IMR-90 (cell line): Measurements from ENCODE around the gene ITPR2. TPM values are rescaled to one million over a fixed set of nuclear protein-coding genes. Genes with fewer than 3 reads are reported as not detected.

Experiments used
- ATAC-seq: fragments of 200-7000 bp; cut with Tn5 transposase; 2 replicates; pipeline ENCODE4 v1.9.1; 2020; ENCODE audit warnings: low read depth, mild to moderate bottlenecking, moderate library complexity
- BruUV-seq: library from RNA; stranded (reverse); fragments of 400-500 nt; replicated peaks from 2 replicates; lab custom pipeline; 2021; lab: Mats Ljungman, UMichigan
- CTCF ChIA-PET: fragments of 300-600 bp; formaldehyde crosslinking; extraction: SDS; loops from one replicate; lab custom pipeline; 2021; ENCODE audit warnings: antibody characterized with exemption; lab: Yijun Ruan, JAX
- POLR2A ChIA-PET: fragments of 300-600 bp; sonication (Branson Sonifier 250); formaldehyde crosslinking; loops from one replicate; lab custom pipeline; 2022; ENCODE audit warnings: antibody characterized with exemption; ENCODE audit not compliant: unreplicated experiment; lab: Charles Lee
- DNase-seq: peaks from one replicate; pipeline ENCODE4 v3.0.0; 2013
- H2AFZ ChIP-seq: replicated peaks from 2 replicates; pipeline ENCODE3; 2013; ENCODE audit warnings: low read length, mild to moderate bottlenecking; ENCODE audit not compliant: poor library complexity
- H2AK5ac ChIP-seq: 2 replicates; pipeline ENCODE4 v1.6.1; 2013; ENCODE audit warnings: low read depth, low read length, inconsistent platforms
- H2AK9ac ChIP-seq: replicated peaks from 2 replicates; pipeline ENCODE3; 2013; ENCODE audit warnings: mild to moderate bottlenecking, low read depth, low read length, moderate library complexity; ENCODE audit not compliant: poor library complexity
- H2BK120ac ChIP-seq: 2 replicates; pipeline ENCODE4 v1.6.1; 2013; ENCODE audit warnings: low read depth, low read length, inconsistent platforms
- H2BK15ac ChIP-seq: 3 replicates; pipeline ENCODE4 v1.6.1; 2013; ENCODE audit warnings: low read depth, low read length, inconsistent platforms
- H2BK20ac ChIP-seq: 2 replicates; pipeline ENCODE4 v1.6.1; 2013; ENCODE audit warnings: low read depth, mild to moderate bottlenecking, inconsistent platforms, low read length, moderate library complexity
- H2BK5ac ChIP-seq: 2 replicates; pipeline ENCODE4 v1.6.1; 2013; ENCODE audit warnings: mild to moderate bottlenecking, low read depth, low read length, inconsistent platforms; ENCODE audit not compliant: poor library complexity, severe bottlenecking
- H3K14ac ChIP-seq: replicated peaks from 2 replicates; pipeline ENCODE4 v1.6.1; 2013; ENCODE audit warnings: low read depth, low read length, inconsistent platforms
- H3K18ac ChIP-seq: 2 replicates; pipeline ENCODE4 v1.6.1; 2013; ENCODE audit warnings: low read depth, low read length, control low read depth
- H3K23ac ChIP-seq: 2 replicates; pipeline ENCODE4 v1.6.1; 2013; ENCODE audit warnings: low read depth, low read length, inconsistent platforms
- H3K27ac ChIP-seq: 2 replicates; pipeline ENCODE4 v1.5.1; 2013; ENCODE audit warnings: mild to moderate bottlenecking, control low read depth, low read length; ENCODE audit not compliant: insufficient read depth
- H3K27me3 ChIP-seq: 2 replicates; pipeline ENCODE4 v1.6.1; 2013; ENCODE audit warnings: low read length; ENCODE audit not compliant: control insufficient read depth, insufficient read depth
- H3K36me3 ChIP-seq: 2 replicates; pipeline ENCODE4 v1.6.1; 2013; ENCODE audit warnings: low read length, mixed read lengths; ENCODE audit not compliant: control insufficient read depth, insufficient read depth
- H3K4ac ChIP-seq: 2 replicates; pipeline ENCODE4 v1.6.1; 2013; ENCODE audit warnings: low read depth, low read length, inconsistent platforms
- H3K4me1 ChIP-seq: 2 replicates; pipeline ENCODE4 v1.6.1; 2013; ENCODE audit warnings: low read length, mixed read lengths; ENCODE audit not compliant: control insufficient read depth, insufficient read depth
- H3K4me2 ChIP-seq: 2 replicates; pipeline ENCODE4 v1.6.1; 2013; ENCODE audit warnings: low read depth, mild to moderate bottlenecking, control low read depth, low read length, moderate library complexity
- H3K4me3 ChIP-seq: 2 replicates; pipeline ENCODE4 v1.5.1; 2013; ENCODE audit warnings: low read depth, mild to moderate bottlenecking, control low read depth, low read length, moderate library complexity; ENCODE audit not compliant: insufficient read depth
- H3K56ac ChIP-seq: 2 replicates; pipeline ENCODE4 v1.6.1; 2013; ENCODE audit warnings: low read length, inconsistent platforms; ENCODE audit not compliant: insufficient read depth; ENCODE audit errors: extremely low read depth
- H3K79me1 ChIP-seq, 2 experiments: 2 replicates each; pipeline ENCODE4 v1.6.1; 2013; ENCODE audit warnings: low read length in 2 of 2, inconsistent platforms in 1 of 2, low read depth in 1 of 2
- H3K9ac ChIP-seq: 2 replicates; pipeline ENCODE4 v1.6.1; 2013; ENCODE audit warnings: low read depth, low read length, control low read depth
- H3K9me1 ChIP-seq: 2 replicates; pipeline ENCODE4 v1.6.1; 2013; ENCODE audit warnings: low read length, inconsistent platforms; ENCODE audit not compliant: insufficient read depth
- H3K9me3 ChIP-seq: 2 replicates; pipeline ENCODE4 v1.6.1; 2013; ENCODE audit warnings: low read length; ENCODE audit not compliant: control insufficient read depth, insufficient read depth
- H4K20me1 ChIP-seq: 2 replicates; pipeline ENCODE4 v1.6.1; 2013; ENCODE audit warnings: low read length, inconsistent platforms; ENCODE audit not compliant: insufficient read depth
- H4K5ac ChIP-seq: 2 replicates; pipeline ENCODE4 v1.6.1; 2013; ENCODE audit warnings: mild to moderate bottlenecking, low read depth, low read length, control low read depth
- H4K8ac ChIP-seq, 2 experiments: 2 replicates each; pipeline ENCODE4 v1.6.1; 2013; ENCODE audit warnings: low read depth in 2 of 2, low read length in 2 of 2, control low read depth in 1 of 2, inconsistent platforms in 1 of 2
- H4K91ac ChIP-seq: 2 replicates; pipeline ENCODE4 v1.6.1; 2013; ENCODE audit warnings: low read depth, low read length, inconsistent platforms; ENCODE audit not compliant: insufficient read depth
- CTCF ChIP-seq: conservative IDR thresholded peaks from 2 replicates; pipeline ENCODE4 v1.5.1; 2012; ENCODE audit warnings: mild to moderate bottlenecking, low read depth, low read length, improper control_type of control experiment
- ELK1 ChIP-seq: fragments of 150-350 bp; IDR thresholded peaks from 2 replicates; pipeline ENCODE4 v1.6.1; 2016; ENCODE audit warnings: low read depth, mild to moderate bottlenecking, low read length, moderate library complexity, borderline replicate concordance
- RAD21 ChIP-seq: IDR thresholded peaks from 2 replicates; pipeline ENCODE4 v1.6.1; 2012; ENCODE audit warnings: low read length, improper control_type of control experiment
- SMC3 ChIP-seq: fragments of 150-350 bp; IDR thresholded peaks from 2 replicates; pipeline ENCODE4 v1.6.1; 2016; ENCODE audit warnings: low read depth, mild to moderate bottlenecking, antibody characterized with exemption, low read length, moderate library complexity
- WGBS, 2 experiments: methylation state at CpG; one replicate each; pipeline versions ENCODE4 v1.1.5 to v1.1.7; 2013; ENCODE audit warnings: missing lambda C conversion rate in 2 of 2; ENCODE audit not compliant: insufficient read length in 1 of 2; ENCODE audit errors: extremely low coverage in 2 of 2; 5-methylcytosine and 5-hydroxymethylcytosine counted together
- dilution Hi-C: fragments of 300-500 bp; cut with HindIII; formaldehyde crosslinking; loops from one replicate; pipeline ENCODE4 v1.14.3; 2018; ENCODE audit warnings: low sequenced_read_pairs; ENCODE audit not compliant: unreplicated experiment
- in situ Hi-C: fragments of 300-500 bp; cut with MboI; formaldehyde crosslinking; loops from 3 replicates; pipeline ENCODE4 v1.14.3; 2019; ENCODE audit warnings: low sequenced_read_pairs, inconsistent platforms, mixed read lengths
- intact Hi-C: fragments of 100-400 bp; cut with micrococcal nuclease; formaldehyde crosslinking; loops from 2 replicates; pipeline ENCODE4 v1.10.0; 2022
- polyA plus RNA-seq, 3 experiments: library from polyadenylated mRNA; depleted of rRNA; stranded (reverse); fragments of >200 nt; gene quantifications; 2 replicates each; pipeline ENCODE4 v1.2.3, GENCODE V29; 2012; ENCODE audit warnings: low replicate concordance in 1 of 3
- total RNA-seq: library from RNA; depleted of rRNA; stranded (reverse); fragments of >200 nt; gene quantifications from 2 replicates; pipeline ENCODE4 v1.2.3, GENCODE V29; 2012

ITPR2 gene
- total and polyA plus RNA-seq, 2 of the 4 experiments (the other 2 are of a cell fraction) = 1.2 to 9.0 TPM

GRCh38 chr12:26651566-26652188, 181.3 kb downstream of the ITPR2 start:
- H3K18ac ChIP-seq = no peak overlapping the region
- H2AK9ac ChIP-seq = no peak overlapping the region
- H3K4ac ChIP-seq = 0 out of 2 replicates have a peak overlapping the region, but pooled peaks have one; percentile 5
- dilution Hi-C loops = no loop called here
- no CpG with 5 or more reads among the region's 7 CpGs for WGBS, 2 experiments
- peak; percentile 73 for ATAC-seq
- H3K27ac ChIP-seq = no peak overlapping the region
- H4K20me1 ChIP-seq = no peaks in the 10 kb centered on the region
- no peak overlapping the region for H3K23ac ChIP-seq
- intact Hi-C loops = loop anchor here (1.0 to 5.0 kb wide), 6 partner anchors 21 to 1215 kb away; partner anchors contain the start of gene SSPN
- H3K4me2 ChIP-seq = no peak overlapping the region
- peak overlapping the region; percentile 48; the same call in 1 of the 2 replicates for H2BK120ac ChIP-seq
- TF ChIP-seq RAD21 = peak; percentile 96
- TF ChIP-seq SMC3 = peak; percentile 93
- no peak for TF ChIP-seq ELK1
- TF ChIP-seq CTCF = peak; percentile 94
- no peaks in the 10 kb centered on the region for H3K79me1 ChIP-seq
- in situ Hi-C loops = loop anchor here (10.0 kb wide), 1 partner anchor 527 kb away; the partner anchor contains the start of gene BHLHE41
- H3K9me1 ChIP-seq = peaks cover 6% of the 10 kb centered on the region; the same call in 1 of the 2 replicates
- H2BK20ac ChIP-seq = peak overlapping the region; percentile 50; the same call in 1 of the 2 replicates
- H3K27me3 ChIP-seq = no peaks in the 10 kb centered on the region
- no peak overlapping the region for H4K5ac ChIP-seq
- ChIA-PET CTCF (interaction anchor here (0.9 to 2.1 kb wide), 6 partner anchors 21 to 532 kb away, joined by 4 to 12 read pairs (median 6); no protein-coding TSS in a partner anchor), POLR2A (no interaction called here)
- no peak overlapping the region for H2AK5ac ChIP-seq
- no peak overlapping the region for H3K9ac ChIP-seq
- H3K4me3 ChIP-seq = no peak overlapping the region
- no peak overlapping the region for H3K14ac ChIP-seq
- H3K56ac ChIP-seq = no peak overlapping the region
- H2AFZ ChIP-seq = peak overlapping the region; percentile 73
- no peak overlapping the region for H2BK15ac ChIP-seq
- H4K91ac ChIP-seq = no peak overlapping the region
- H3K4me1 ChIP-seq = peaks cover 9% of the 10 kb centered on the region
- H4K8ac ChIP-seq = peak overlapping the region in 1 of 2 experiments; percentile 62; a peak in 1 of 4 replicates
- BruUV-seq = no TSS peak
- H3K9me3 ChIP-seq = no peaks in the 10 kb centered on the region
- peaks cover 1% of the 10 kb centered on the region; the same call in 1 of the 2 replicates for H3K36me3 ChIP-seq
- peak overlapping the region; percentile 1 for H2BK5ac ChIP-seq
- DNase-seq = peak; percentile 88
